GM12873 (cell line): ENCODE measurements around the gene TTC21B.

ENCODE experiments used
- TF ChIP-seq, protein P1 (sequence below): IDR thresholded peaks from 2 replicates; pipeline ENCODE4 v1.5.1; 2012; ENCODE audit warnings: low read depth, mild to moderate bottlenecking, moderate library complexity, low read length, control low read depth; ENCODE audit not compliant: insufficient read depth; ENCODE audit errors: missing control alignments

Gene TTC21B

DNA sequence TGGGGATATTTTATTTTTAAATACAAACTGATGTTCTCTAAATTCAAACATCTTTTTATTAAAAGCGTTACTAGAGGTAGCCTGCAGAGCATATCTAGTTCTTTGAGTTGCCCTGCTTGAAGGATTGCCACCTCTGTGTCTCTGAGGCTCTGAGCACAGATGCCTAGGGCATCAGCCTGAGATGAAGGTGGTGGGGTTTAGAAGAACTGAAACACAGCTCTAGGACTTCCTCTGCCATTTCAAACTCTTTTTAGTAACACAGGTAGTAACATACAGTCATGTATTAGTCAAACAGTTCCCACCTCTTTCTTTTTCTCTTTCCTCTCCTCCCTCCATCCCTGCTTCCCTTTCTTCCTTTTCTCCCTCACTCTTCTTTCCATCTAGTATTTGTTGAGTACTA, 57.6 kb downstream of the TTC21B start:
- TF ChIP-seq, protein P1, sequence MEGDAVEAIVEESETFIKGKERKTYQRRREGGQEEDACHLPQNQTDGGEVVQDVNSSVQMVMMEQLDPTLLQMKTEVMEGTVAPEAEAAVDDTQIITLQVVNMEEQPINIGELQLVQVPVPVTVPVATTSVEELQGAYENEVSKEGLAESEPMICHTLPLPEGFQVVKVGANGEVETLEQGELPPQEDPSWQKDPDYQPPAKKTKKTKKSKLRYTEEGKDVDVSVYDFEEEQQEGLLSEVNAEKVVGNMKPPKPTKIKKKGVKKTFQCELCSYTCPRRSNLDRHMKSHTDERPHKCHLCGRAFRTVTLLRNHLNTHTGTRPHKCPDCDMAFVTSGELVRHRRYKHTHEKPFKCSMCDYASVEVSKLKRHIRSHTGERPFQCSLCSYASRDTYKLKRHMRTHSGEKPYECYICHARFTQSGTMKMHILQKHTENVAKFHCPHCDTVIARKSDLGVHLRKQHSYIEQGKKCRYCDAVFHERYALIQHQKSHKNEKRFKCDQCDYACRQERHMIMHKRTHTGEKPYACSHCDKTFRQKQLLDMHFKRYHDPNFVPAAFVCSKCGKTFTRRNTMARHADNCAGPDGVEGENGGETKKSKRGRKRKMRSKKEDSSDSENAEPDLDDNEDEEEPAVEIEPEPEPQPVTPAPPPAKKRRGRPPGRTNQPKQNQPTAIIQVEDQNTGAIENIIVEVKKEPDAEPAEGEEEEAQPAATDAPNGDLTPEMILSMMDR = no peak

DNA sequence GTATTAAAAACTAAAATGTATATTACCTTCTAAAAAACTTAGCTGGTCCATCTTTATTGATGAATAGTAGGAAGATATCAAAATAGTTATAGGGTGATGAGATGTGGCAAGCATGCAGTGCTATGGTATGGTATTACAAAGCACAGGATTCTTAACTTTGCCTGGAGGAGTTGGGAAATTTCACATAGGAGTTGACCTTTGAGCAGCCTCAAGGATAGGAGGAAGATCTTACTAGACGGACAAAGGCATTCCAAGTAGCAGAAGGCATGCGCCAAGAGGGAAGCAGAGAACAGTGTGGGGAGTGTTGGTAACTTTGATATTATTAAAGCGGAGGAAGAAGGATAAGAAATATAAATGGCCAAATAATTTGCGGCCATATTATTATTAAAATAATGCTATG, 60.0 kb downstream of the TTC21B start:
- TF ChIP-seq, protein P1 = no peak

DNA sequence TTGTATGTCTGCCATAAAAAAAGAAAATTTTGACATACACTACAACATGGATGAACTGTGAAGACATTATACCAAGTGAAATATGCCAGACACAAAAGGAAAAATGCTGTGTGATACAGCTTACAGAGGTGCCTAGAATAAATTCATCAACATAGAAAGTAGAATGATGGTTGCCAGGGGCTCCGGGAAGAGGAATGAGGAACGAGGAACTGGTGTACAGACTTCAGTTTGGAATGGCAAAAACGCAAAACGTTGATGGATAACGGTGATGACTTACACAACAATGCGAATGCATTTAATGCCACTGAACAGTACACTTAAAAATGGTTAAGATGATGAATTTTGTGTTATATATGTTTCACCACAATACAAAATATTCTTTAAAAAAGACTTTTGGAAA, 61.0 kb downstream of the TTC21B start:
- TF ChIP-seq, protein P1 = no peak

DNA sequence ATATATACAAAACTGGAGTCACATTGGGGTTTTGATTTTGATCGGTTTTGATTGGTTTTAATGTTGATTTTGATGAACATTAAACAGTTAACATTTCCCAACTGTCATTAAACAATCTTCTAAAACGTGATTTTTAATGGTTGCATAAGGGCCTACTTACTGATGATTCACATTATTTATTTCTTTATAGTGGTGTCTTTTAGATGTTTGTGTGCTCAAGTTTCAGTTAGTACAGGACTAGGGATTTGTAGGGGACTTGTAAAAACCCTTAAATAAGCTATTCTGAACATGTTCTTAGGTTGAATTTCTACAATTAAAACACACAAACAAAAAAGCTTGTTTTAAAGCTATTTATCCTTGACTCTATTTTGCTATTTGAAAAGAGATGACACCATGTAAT, 61.6 kb downstream of the TTC21B start:
- TF ChIP-seq, protein P1 = no peak

DNA sequence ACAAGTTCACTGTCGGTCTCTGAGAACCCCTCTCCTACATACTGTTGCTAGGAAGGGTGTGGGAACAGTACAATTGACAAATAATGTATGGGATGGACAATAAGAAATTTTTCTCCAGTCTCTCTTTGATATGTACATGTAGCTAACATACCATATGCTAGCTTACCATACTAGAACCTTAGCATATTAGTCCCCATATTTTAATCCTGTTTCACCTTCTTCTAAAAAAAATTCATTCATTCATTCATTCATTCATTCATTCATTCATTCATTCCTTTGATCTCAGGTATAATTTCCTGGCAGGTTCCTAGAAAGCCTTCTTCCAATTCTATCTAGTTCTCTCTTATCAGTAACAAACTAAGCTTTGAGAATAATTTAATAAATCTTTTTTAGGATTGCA, 62.2 kb downstream of the TTC21B start:
- TF ChIP-seq, protein P1 = no peak

DNA sequence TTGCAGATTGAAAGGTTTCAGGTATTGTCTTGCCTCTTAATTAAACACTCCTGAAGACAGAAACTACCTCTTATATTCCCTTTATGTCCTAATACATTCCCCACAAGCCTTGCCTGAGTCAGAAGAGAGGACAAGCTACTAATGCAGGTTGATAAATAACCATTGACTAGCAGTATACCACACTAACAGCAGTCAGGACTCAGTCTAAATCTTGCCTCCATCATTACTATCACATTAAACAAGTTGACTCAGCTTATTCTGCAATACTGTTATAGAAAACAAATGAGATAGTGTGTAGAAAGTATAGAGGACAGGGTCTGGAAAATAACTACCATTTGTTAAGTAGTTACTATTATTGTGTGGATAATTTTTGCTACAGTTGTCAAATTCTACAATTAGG, 63.8 kb downstream of the TTC21B start:
- TF ChIP-seq, protein P1 = no peak

DNA sequence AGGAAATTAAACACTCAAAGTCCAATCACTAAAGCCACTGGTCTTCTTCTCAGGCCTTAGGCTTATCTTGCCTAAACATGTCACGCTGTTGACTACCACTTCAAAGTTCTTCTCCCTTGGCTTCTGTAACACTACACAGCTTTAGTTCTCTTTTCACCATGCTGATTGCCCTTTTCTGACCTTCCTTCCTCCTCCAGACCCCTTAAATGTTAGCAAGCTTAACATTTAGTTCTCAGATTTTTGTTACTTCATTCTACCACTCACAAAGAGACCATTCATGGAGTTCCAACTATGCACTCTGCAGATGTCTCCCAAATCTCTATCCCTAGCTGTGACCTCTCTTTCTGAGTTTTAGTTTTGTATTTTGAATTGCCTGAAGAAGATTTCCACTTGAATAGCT, 64.4 kb downstream of the TTC21B start:
- TF ChIP-seq, protein P1 = no peak
